Loucy (cell line): ENCODE measurements around the gene B4GALNT1.
"Not testable (repeated sequence)": the region's sequence is repeated elsewhere in the genome, so short reads cannot be mapped to it uniquely, and the experiment has no call there.

ENCODE experiments used
- CTCF ChIP-seq: fragments of 200-600 bp; sonication (generic); conservative IDR thresholded peaks from 2 replicates; pipeline ENCODE4 v1.5.1; 2014; ENCODE audit warnings: mild to moderate bottlenecking, antibody characterized with exemption, low read length
- EZH2phosphoT487 ChIP-seq: fragments of 200-600 bp; IDR thresholded peaks from 2 replicates; pipeline ENCODE4 v1.6.1; 2018; ENCODE audit warnings: antibody characterized with exemption, mild to moderate bottlenecking, moderate library complexity, borderline replicate concordance

- TF ChIP-seq CTCF, EZH2phosphoT487: not testable (repeated sequence)
Observed at GRCh38 chr12:57677947-57678346, 44.9 kb upstream of the B4GALNT1 start.
